Ishikawa (cell line): ENCODE results near the gene ZNF586.

ENCODE experiments used
- EP300 ChIP-seq: IDR thresholded peaks from 2 replicates; pipeline ENCODE4 v1.6.1; 2012; ENCODE audit warnings: borderline replicate concordance
- MAX ChIP-seq: IDR thresholded peaks from 2 replicates; pipeline ENCODE4 v1.6.1; 2012

GRCh38 chr19:57813919-57814504 is 44.5 kb downstream of the ZNF586 start:
- TF ChIP-seq MAX (no peak), EP300 (no peak)
